ENCODE data around the gene PFKP.

The PFKP gene

GRCh38 chr10:3096149-3096548 is 28.8 kb downstream of the PFKP start:
- TF ChIP-seq CTCF (IDR thresholded peaks at IDR 0.05; ENCODE audit: low read depth, low read length): no peak
- H3K4me3 ChIP-seq (replicated peaks in 1 of 2; ENCODE audit: low read depth in 2 of 2, low read length in 2 of 2): no peak overlapping the region
- peak in 1 of 2 donors; percentile 16 for DNase-seq (ENCODE audit: low read depth in 2 of 2)

- TF ChIP-seq CTCF (IDR thresholded peaks at IDR 0.05; ENCODE audit: low read depth, low read length): no peak
- no peak for DNase-seq (ENCODE audit: low read depth in 2 of 2)
- no peak overlapping the region for H3K4me3 ChIP-seq (replicated peaks in 1 of 2; ENCODE audit: low read depth in 2 of 2, low read length in 2 of 2)
Observed at GRCh38 chr10:3097160-3097559, 29.8 kb downstream of the PFKP start.

- TF ChIP-seq CTCF (IDR thresholded peaks at IDR 0.05; ENCODE audit: low read depth, low read length): no peak
- no peak overlapping the region for H3K4me3 ChIP-seq (replicated peaks in 1 of 2; ENCODE audit: low read depth in 2 of 2, low read length in 2 of 2)
- DNase-seq (ENCODE audit: low read depth in 2 of 2): no peak
Observed at GRCh38 chr10:3098689-3099088, 31.3 kb downstream of the PFKP start.

GRCh38 chr10:3099291-3100092 is 32.1 kb downstream of the PFKP start:
- no peak for TF ChIP-seq CTCF (IDR thresholded peaks at IDR 0.05; ENCODE audit: low read depth, low read length)
- no peak overlapping the region for H3K4me3 ChIP-seq (replicated peaks in 1 of 2; ENCODE audit: low read depth in 2 of 2, low read length in 2 of 2)
- DNase-seq (ENCODE audit: low read depth in 2 of 2): peak; percentile 87 to 91

- TF ChIP-seq CTCF (IDR thresholded peaks at IDR 0.05; ENCODE audit: low read depth, low read length): no peak
- DNase-seq (ENCODE audit: low read depth in 2 of 2): no peak
Observed at GRCh38 chr10:3100093-3100792, 32.9 kb downstream of the PFKP start.

GRCh38 chr10:3100856-3101640 is 33.7 kb downstream of the PFKP start:
- no peak for TF ChIP-seq CTCF (IDR thresholded peaks at IDR 0.05; ENCODE audit: low read depth, low read length)
- no peak overlapping the region for H3K4me3 ChIP-seq (replicated peaks in 1 of 2; ENCODE audit: low read depth in 2 of 2, low read length in 2 of 2)
- DNase-seq (ENCODE audit: low read depth in 2 of 2): no peak

More at GRCh38 chr10:3100093-3100792, 32.9 kb downstream of the PFKP start:
- H3K4me3 ChIP-seq (replicated peaks in 1 of 2; ENCODE audit: low read depth in 2 of 2, low read length in 2 of 2): no peak overlapping the region

Measured in cardiac fibroblast (primary cell).